Heart left ventricle (tissue), 16 donors: Measurements from ENCODE around the gene LUC7L3. TPM values are rescaled to one million over a fixed set of nuclear protein-coding genes. Genes with fewer than 3 reads are reported as not detected.

Experiments used
- ATAC-seq, 4 donors: fragments of 200-7000 bp; cut with Tn5 transposase; one replicate each; pipeline ENCODE4 v1.9.1; 2020 to 2022; ENCODE audit warnings: moderate library complexity in 4 of 4, mild to moderate bottlenecking in 3 of 4, moderate number of reproducible peaks in 1 of 4
- DNase-seq, 5 donors: peaks; one replicate each; pipeline ENCODE4 v3.0.0-alpha.2; 2020
- H3K27ac ChIP-seq, 12 donors: fragments of 200-600 bp; sonication (generic) in 4 of 12; one replicate each; pipeline versions ENCODE4 v1.5.0 to v1.8.0; 2016 to 2022; ENCODE audit warnings: mild to moderate bottlenecking in 2 of 12
- H3K27me3 ChIP-seq, 9 donors: fragments of 200-600 bp; sonication (generic) in 2 of 9; one replicate each; pipeline versions ENCODE4 v1.5.1 to v1.8.0; 2016 to 2022; ENCODE audit warnings: mild to moderate bottlenecking in 3 of 9
- H3K36me3 ChIP-seq, 9 donors: fragments of 200-600 bp; sonication (generic) in 2 of 9; one replicate each; pipeline versions ENCODE4 v1.5.0 to v1.8.0; 2018 to 2022; ENCODE audit warnings: mild to moderate bottlenecking in 2 of 9
- H3K4me1 ChIP-seq, 12 donors: fragments of 200-600 bp; sonication (generic) in 4 of 12; one replicate each; pipeline versions ENCODE4 v1.5.0 to v1.8.0; 2016 to 2022; ENCODE audit warnings: mild to moderate bottlenecking in 3 of 12
- H3K4me3 ChIP-seq, 12 donors: fragments of 200-600 bp; sonication (generic) in 4 of 12; one replicate each; pipeline versions ENCODE4 v1.5.0 to v1.8.0; 2017 to 2022; ENCODE audit warnings: mild to moderate bottlenecking in 9 of 12, moderate library complexity in 4 of 12
- H3K9me3 ChIP-seq, 12 donors: fragments of 200-600 bp; sonication (generic) in 4 of 12; one replicate each; pipeline versions ENCODE4 v1.5.0 to v1.8.0; 2016 to 2022; ENCODE audit warnings: mild to moderate bottlenecking in 1 of 12
- CTCF ChIP-seq, 12 donors: fragments of 200-600 bp; sonication (generic) in 4 of 12; IDR thresholded peaks; one replicate each; pipeline versions ENCODE4 v1.5.0 to v1.8.0; 2018 to 2022; ENCODE audit warnings: antibody characterized with exemption in 12 of 12, mild to moderate bottlenecking in 5 of 12
- POLR2A ChIP-seq, 2 donors: fragments of 450-650 bp; IDR thresholded peaks; one replicate each; pipeline ENCODE4 v1.6.1; 2017; ENCODE audit warnings: antibody characterized with exemption in 2 of 2, mild to moderate bottlenecking in 2 of 2, moderate library complexity in 2 of 2
- WGBS, 4 donors: extraction: QIAGEN DNeasy Blood & Tissue Kit in 2 of 4; methylation state at CpG; one replicate each; pipeline versions ENCODE4 v1.1.5 to v1.1.7; 2013 to 2018; 5-methylcytosine and 5-hydroxymethylcytosine counted together
- intact Hi-C, 10 donors: fragments of 100-400 bp; cut with DNase I; formaldehyde crosslinking; loops; one replicate each; pipeline versions ENCODE4 v1.11.1 to v1.14.2; 2022
- polyA plus RNA-seq, 2 donors: library from polyadenylated mRNA; stranded (reverse); fragments of 200-250 nt; gene quantifications; one replicate each; pipeline ENCODE4 v1.2.3, GENCODE V29; 2013
- total RNA-seq, 9 donors: library from RNA; depleted of rRNA in 2 of 9; stranded (reverse); fragments of >200 nt in 2 of 9; fragmentation: NEBNext Ultra II Directional in 3 of 9; extraction: Animal tissue kit (Norgen Biotek cat#: 25700) in 3 of 9; gene quantifications; one replicate each; pipeline versions ENCODE4 v1.1.0 to v1.2.4, GENCODE V29; 2016 to 2023
- donor health status: ischemic (EF 13 %, LVEDD 7.1; RV severe dilation, severe dysfunction).
- donor health status: healthy with polysubstance abuse.
- donor health status: DM: no; HTN: yes; CAD: no.
- donor health status: DM: no; HTN: no; CAD: no.
- donor health status: ischemic (EF 25% LVEDD 6.9; RV normal size, moderate dysfunction).
- donor health status: ischemic (EF 25% LVEDD 5.7; RV mildly dilated, moderate dysfunction).
- donor health status: healthy.
- donor health status: DM: yes; HTN: yes; CAD: no.
- donor health status: ischemic (EF 35%, LVEDD 5.7; RV mildly dilated, moderate dysfunction).
- donor health status: nonischemic (EF 11% LVEDD 7.7; RV severe dilation, severe dysfunction).
- donor health status: DM: yes; HTN: yes; CAD: no.
- donor health status: PGD.
- donor health status: ischemic (EF 29% LVEDD 5.4; RV normal size, mild dysfunction).
- donor health status: nonischemic (EF 23%, LVEDD 6.1; RV moderate dilation, normal function).

Gene LUC7L3
- total and polyA plus RNA-seq, 11 donors: 16.5 to 89.0 (median 52.1) TPM

- TF ChIP-seq CTCF (IDR thresholded peaks at IDR 0.05) (no peak), POLR2A (IDR thresholded peaks at IDR 0.05) (no peak)
- intact Hi-C loops: no loop called here
- WGBS, 4 donors: 87 to 96% (median 94%) methylated on average over 7 of the region's 7 CpGs
- DNase-seq: no peak
- H3K27me3 ChIP-seq: no peaks in the 10 kb centered on the region
- H3K9me3 ChIP-seq: no peaks in the 10 kb centered on the region
- no peak overlapping the region for H3K4me3 ChIP-seq
- H3K27ac ChIP-seq: no peak overlapping the region
- peaks cover 0 to 11% (median under 1%) of the 10 kb centered on the region in 12 donors for H3K4me1 ChIP-seq
- ATAC-seq: no peak
- H3K36me3 ChIP-seq: no peaks in the 10 kb centered on the region
Observed at GRCh38 chr17:50792132-50792531, 72.7 kb downstream of the LUC7L3 start.

- no peaks in the 10 kb centered on the region for H3K27me3 ChIP-seq
- no peaks in the 10 kb centered on the region for H3K9me3 ChIP-seq
- H3K4me3 ChIP-seq: no peak overlapping the region
- 90 to 94% (median 93%) methylated on average over 8 of the region's 8 CpGs for WGBS, 4 donors
- no peak for TF ChIP-seq CTCF (IDR thresholded peaks at IDR 0.05)
- no peak for TF ChIP-seq POLR2A (IDR thresholded peaks at IDR 0.05)
- DNase-seq (no peak), ATAC-seq (no peak)
- H3K4me1 ChIP-seq: peaks cover 0 to 11% (median 4%) of the 10 kb centered on the region in 12 donors
- intact Hi-C loops: no loop called here
- peak overlapping the region in 1 of 12 donors; percentile 24 for H3K27ac ChIP-seq
- no peaks in the 10 kb centered on the region for H3K36me3 ChIP-seq
Observed at GRCh38 chr17:50793007-50793406, 73.6 kb downstream of the LUC7L3 start.

GRCh38 chr17:50794361-50794760, 75.0 kb downstream of the LUC7L3 start:
- no peaks in the 10 kb centered on the region for H3K27me3 ChIP-seq
- ATAC-seq: no peak
- peaks cover 0 to 11% (median 4%) of the 10 kb centered on the region in 12 donors for H3K4me1 ChIP-seq
- TF ChIP-seq POLR2A (IDR thresholded peaks at IDR 0.05) (no peak), CTCF (IDR thresholded peaks at IDR 0.05) (no peak)
- no peak overlapping the region for H3K4me3 ChIP-seq
- no peak overlapping the region for H3K27ac ChIP-seq
- no peaks in the 10 kb centered on the region for H3K9me3 ChIP-seq
- WGBS, 4 donors: 92 to 95% (median 94%) methylated on average over 6 of the region's 6 CpGs
- intact Hi-C loops: no loop called here
- no peaks in the 10 kb centered on the region for H3K36me3 ChIP-seq
- DNase-seq: no peak

- TF ChIP-seq CTCF (IDR thresholded peaks at IDR 0.05) (no peak), POLR2A (IDR thresholded peaks at IDR 0.05) (no peak)
- Histone ChIP-seq H3K27me3 (no peaks in the 10 kb centered on the region), H3K27ac (no peak overlapping the region), H3K4me1 (peaks cover 0 to 9% (median 2%) of the 10 kb centered on the region in 12 donors), H3K4me3 (no peak overlapping the region), H3K36me3 (no peaks in the 10 kb centered on the region), H3K9me3 (no peaks in the 10 kb centered on the region)
- intact Hi-C loops: no loop called here
- no peak for DNase-seq
- no peak for ATAC-seq
- WGBS, 4 donors: 52 to 68% (median 60%) methylated on average over 10 to 11 of the region's 11 CpGs
Observed at GRCh38 chr17:50797135-50797810, 77.9 kb downstream of the LUC7L3 start.
